ENCODE measurements around the gene CDH4. TPM values are rescaled to one million over a fixed set of nuclear protein-coding genes. Genes with fewer than 3 reads are reported as not detected.

The CDH4 gene
- total and polyA plus RNA-seq, 2 donors (not counting 3 experiments of a cell fraction or from before 2014, with no cell fraction given), result 0.17 to 0.51 TPM

DNA sequence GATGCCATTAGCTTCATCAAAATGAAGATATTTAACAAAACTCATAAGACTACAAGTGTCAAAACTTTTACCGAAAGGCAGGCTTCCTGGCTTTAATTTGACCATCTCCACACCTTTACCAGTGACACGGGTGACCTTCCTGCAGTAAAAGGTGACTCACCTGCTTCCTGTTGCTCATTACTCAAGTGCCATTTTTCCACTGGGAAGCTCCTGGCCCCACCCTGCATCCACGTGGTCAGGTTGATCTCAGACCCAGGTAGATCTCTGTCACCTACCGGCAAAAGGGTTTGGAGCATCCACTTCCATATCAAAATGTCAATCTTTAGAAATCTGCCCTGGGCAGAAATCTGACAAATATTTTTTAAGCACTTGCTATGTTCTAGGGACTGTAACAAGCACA is 31.9 kb upstream of the CDH4 start:
- FAIRE-seq (no peak), DNase-seq (ENCODE audit: low read depth, low spot score) (no peak)
- POLR2A ChIA-PET, result no interaction called here
- intact Hi-C loops (cut with micrococcal nuclease), result no loop called here
- CTCF ChIA-PET, result no interaction called here
- dilution Hi-C loops (cut with MboI; ENCODE audit: extremely low pct_ligation_motif_present, low sequenced_read_pairs), result no loop called here
- Histone ChIP-seq H3K36me3 (ENCODE audit: control insufficient read depth in 2 of 2, extremely low read depth in 1 of 2, insufficient read depth in 2 of 2, low read length in 2 of 2) (no peaks in the 10 kb centered on the region), H3K9me1 (replicated peaks; ENCODE audit: control insufficient read depth, extremely low read depth, insufficient read depth, low read length) (no peaks in the 10 kb centered on the region), H3K4me2 (ENCODE audit: insufficient read depth, low read length) (no peak overlapping the region), H3K79me2 (ENCODE audit: control insufficient read depth, insufficient read depth, low read length) (no peaks in the 10 kb centered on the region), H3K4me1 (ENCODE audit: control insufficient read depth, extremely low read depth, insufficient read depth, low read length) (no peaks in the 10 kb centered on the region), H3K9me3 (replicated peaks; ENCODE audit: control insufficient read depth, insufficient read depth, low read length) (no peaks in the 10 kb centered on the region), H3K9ac (replicated peaks; ENCODE audit: extremely low read depth, insufficient read depth, low read length) (no peak overlapping the region), H3K27ac (ENCODE audit: insufficient read depth, low read depth, low read length) (no peak overlapping the region), H4K20me1 (replicated peaks; ENCODE audit: control insufficient read depth, extremely low read depth, insufficient read depth, low read length) (no peaks in the 10 kb centered on the region), H3K4me3 (replicated peaks in 1 of 3; ENCODE audit: insufficient read depth in 1 of 3, low read depth in 1 of 3, low read length in 3 of 3) (no peak overlapping the region), H2AFZ (ENCODE audit: low read depth, low read length) (no peak overlapping the region), H3K27me3 (ENCODE audit: control insufficient read depth in 2 of 2, insufficient read depth in 2 of 2, low read length in 2 of 2) (no peaks in the 10 kb centered on the region)
- TF ChIP-seq, protein P1, sequence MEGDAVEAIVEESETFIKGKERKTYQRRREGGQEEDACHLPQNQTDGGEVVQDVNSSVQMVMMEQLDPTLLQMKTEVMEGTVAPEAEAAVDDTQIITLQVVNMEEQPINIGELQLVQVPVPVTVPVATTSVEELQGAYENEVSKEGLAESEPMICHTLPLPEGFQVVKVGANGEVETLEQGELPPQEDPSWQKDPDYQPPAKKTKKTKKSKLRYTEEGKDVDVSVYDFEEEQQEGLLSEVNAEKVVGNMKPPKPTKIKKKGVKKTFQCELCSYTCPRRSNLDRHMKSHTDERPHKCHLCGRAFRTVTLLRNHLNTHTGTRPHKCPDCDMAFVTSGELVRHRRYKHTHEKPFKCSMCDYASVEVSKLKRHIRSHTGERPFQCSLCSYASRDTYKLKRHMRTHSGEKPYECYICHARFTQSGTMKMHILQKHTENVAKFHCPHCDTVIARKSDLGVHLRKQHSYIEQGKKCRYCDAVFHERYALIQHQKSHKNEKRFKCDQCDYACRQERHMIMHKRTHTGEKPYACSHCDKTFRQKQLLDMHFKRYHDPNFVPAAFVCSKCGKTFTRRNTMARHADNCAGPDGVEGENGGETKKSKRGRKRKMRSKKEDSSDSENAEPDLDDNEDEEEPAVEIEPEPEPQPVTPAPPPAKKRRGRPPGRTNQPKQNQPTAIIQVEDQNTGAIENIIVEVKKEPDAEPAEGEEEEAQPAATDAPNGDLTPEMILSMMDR (IDR thresholded peaks at IDR 0.05; ENCODE audit: extremely low read depth in 1 of 2, insufficient read depth in 1 of 2, low read depth in 1 of 2, low read length in 2 of 2), result no peak
- TF ChIP-seq JUN (IDR thresholded peaks at IDR 0.05; ENCODE audit: borderline replicate concordance, insufficient read depth, insufficient read length, low read depth) (no peak), FOS (IDR thresholded peaks at IDR 0.05; ENCODE audit: borderline replicate concordance, insufficient read depth, low read length) (no peak), MYC (IDR thresholded peaks at IDR 0.05; ENCODE audit: low read depth, low read length) (no peak), POLR2AphosphoS5 (IDR thresholded peaks at IDR 0.05; ENCODE audit: insufficient read depth, low read depth, low read length) (no peak), POLR2A (IDR thresholded peaks at IDR 0.05; ENCODE audit: low read depth, low read length) (no peak), GATA2 (IDR thresholded peaks at IDR 0.05; ENCODE audit: insufficient read depth, insufficient read length, low read depth, low read length) (no peak), EZH2 (IDR thresholded peaks at IDR 0.05; ENCODE audit: borderline replicate concordance, low read depth, low read length, severe bottlenecking) (no peak)
- TF ChIP-seq, protein P2, sequence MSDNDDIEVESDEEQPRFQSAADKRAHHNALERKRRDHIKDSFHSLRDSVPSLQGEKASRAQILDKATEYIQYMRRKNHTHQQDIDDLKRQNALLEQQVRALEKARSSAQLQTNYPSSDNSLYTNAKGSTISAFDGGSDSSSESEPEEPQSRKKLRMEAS (IDR thresholded peaks at IDR 0.05; ENCODE audit: insufficient read depth, insufficient read length), result no peak
- no TSS peak for BruUV-seq (replicated peaks)

Measured in endothelial cell of umbilical vein (primary cell).